ENCODE data around the gene PML.

PML gene

GRCh38 chr15:73994413-73994883 is at the start of gene PML:
TSS of gene PML (plus strand) at chr15:73994716. CDS start at chr15:73994813, 97 bp downstream.
- DNase-seq (ENCODE audit: low read depth), result peak; percentile 97

- DNase-seq (ENCODE audit: low read depth), result no peak
These were observed 49.4 kb upstream of the PML start for GRCh38 chr15:73945130-73945508.

GRCh38 chr15:73946046-73946721 is 48.3 kb upstream of the PML start:
- DNase-seq (ENCODE audit: low read depth), result no peak

GRCh38 chr15:73946795-73947370 is 47.6 kb upstream of the PML start:
- no peak for DNase-seq (ENCODE audit: low read depth)

GRCh38 chr15:73947651-73948050 is 46.9 kb upstream of the PML start:
- DNase-seq (ENCODE audit: low read depth), result no peak

- DNase-seq (ENCODE audit: low read depth), result no peak
These were observed 46.1 kb upstream of the PML start for GRCh38 chr15:73948396-73948795.

GRCh38 chr15:73948982-73949381 is 45.5 kb upstream of the PML start:
- no peak for DNase-seq (ENCODE audit: low read depth)

GRCh38 chr15:73949496-73949895 is 45.0 kb upstream of the PML start:
- no peak for DNase-seq (ENCODE audit: low read depth)

- DNase-seq (ENCODE audit: low read depth), result no peak
These were observed 44.1 kb upstream of the PML start for GRCh38 chr15:73950479-73950830.

- DNase-seq (ENCODE audit: low read depth), result peak; percentile 98
These were observed 43.5 kb upstream of the PML start for GRCh38 chr15:73950831-73951561.

- no peak for DNase-seq (ENCODE audit: low read depth)
These were observed 42.9 kb upstream of the PML start for GRCh38 chr15:73951601-73952000.

- no peak for DNase-seq (ENCODE audit: low read depth)
These were observed 42.2 kb upstream of the PML start for GRCh38 chr15:73952171-73952912.

GRCh38 chr15:73952913-73953750 is 41.4 kb upstream of the PML start:
- DNase-seq (ENCODE audit: low read depth), result no peak

GRCh38 chr15:73954188-73955145 is 40.0 kb upstream of the PML start:
- DNase-seq (ENCODE audit: low read depth), result no peak

- DNase-seq (ENCODE audit: low read depth), result no peak
These were observed 39.2 kb upstream of the PML start for GRCh38 chr15:73955326-73955725.

- DNase-seq (ENCODE audit: low read depth), result no peak
These were observed 38.4 kb upstream of the PML start for GRCh38 chr15:73955861-73956742.

- peak; percentile 90 for DNase-seq (ENCODE audit: low read depth)
These were observed 37.8 kb upstream of the PML start for GRCh38 chr15:73956743-73957135.

- DNase-seq (ENCODE audit: low read depth), result no peak
These were observed 37.2 kb upstream of the PML start for GRCh38 chr15:73957276-73957675.

GRCh38 chr15:73957785-73958184 is 36.7 kb upstream of the PML start:
- DNase-seq (ENCODE audit: low read depth), result no peak

Data from iris pigment epithelial cell (primary cell).